CD4-positive, alpha-beta T cell treated with Interleukin-21 for 1 hour (primary cell): ENCODE results near the gene OR9K2.
"Not testable (repeated sequence)": the region's sequence is repeated elsewhere in the genome, so short reads cannot be mapped to it uniquely, and the experiment has no call there.

Source experiments
- DNase-seq: peaks from one replicate; pipeline ENCODE4 v3.0.0-alpha.2; 2020

The OR9K2 gene

GRCh38 chr12:55126106-55126505, at the start of gene OR9K2:
Gene OR9K2, plus strand, starts transcription at chr12:55126406. Its CDS starts 3,429 bp downstream, at chr12:55129835.
- DNase-seq, result no peak

GRCh38 chr12:55092579-55092978, 33.6 kb upstream of the OR9K2 start:
- DNase-seq, result no peak

GRCh38 chr12:55112378-55112875, 13.8 kb upstream of the OR9K2 start:
- DNase-seq, result no peak

- DNase-seq, result no peak
Measured at GRCh38 chr12:55116152-55116551, 10.1 kb upstream of the OR9K2 start.

- DNase-seq, result no peak
Measured at GRCh38 chr12:55132816-55133215, 6.6 kb downstream of the OR9K2 start.

- DNase-seq, result peak; percentile 45
Measured at GRCh38 chr12:55142669-55143565, 16.7 kb downstream of the OR9K2 start.

- DNase-seq, result no peak
Measured at GRCh38 chr12:55143566-55143870, 17.3 kb downstream of the OR9K2 start.

- DNase-seq, result not testable (repeated sequence)
Measured at GRCh38 chr12:55167010-55167640, 40.9 kb downstream of the OR9K2 start.

GRCh38 chr12:55171445-55171844, 45.2 kb downstream of the OR9K2 start:
- no peak for DNase-seq

GRCh38 chr12:55171846-55172245, 45.6 kb downstream of the OR9K2 start:
- not testable (repeated sequence) for DNase-seq

GRCh38 chr12:55172686-55173085, 46.5 kb downstream of the OR9K2 start:
- no peak for DNase-seq

- DNase-seq, result no peak
Measured at GRCh38 chr12:55173456-55173855, 47.2 kb downstream of the OR9K2 start.
